Keratinocyte (primary cell): ENCODE measurements around the gene MALRD1. TPM values are rescaled to one million over a fixed set of nuclear protein-coding genes. Genes with fewer than 3 reads are reported as not detected.

ENCODE experiments used
- DNase-seq: peaks from one replicate; pipeline ENCODE4 v3.0.0-alpha.2; 2011; ENCODE audit warnings: low read depth, missing footprints, low spot score
- FAIRE-seq: peaks from 2 replicates; lab custom pipeline; 2011; peaks lifted over from hg19 to GRCh38; lab: Jason Lieb, UNC
- H2AFZ ChIP-seq: 2 replicates; pipeline ENCODE4 v1.6.0; 2012; ENCODE audit warnings: low read length, control low read depth, inconsistent platforms; ENCODE audit not compliant: control insufficient read depth
- H3K27ac ChIP-seq: 2 replicates; pipeline ENCODE4 v1.5.1; 2011; ENCODE audit warnings: low read length; ENCODE audit not compliant: control insufficient read depth, insufficient read depth
- H3K27me3 ChIP-seq: 3 replicates; pipeline ENCODE4 v1.6.0; 2011; ENCODE audit warnings: low read length; ENCODE audit not compliant: control insufficient read depth, insufficient read depth; ENCODE audit errors: extremely low read depth
- H3K36me3 ChIP-seq, 2 experiments: 2 replicates in 1 of 2; 3 replicates in 1 of 2; pipeline ENCODE4 v1.5.1; 2011; ENCODE audit warnings: low read length in 2 of 2, mild to moderate bottlenecking in 1 of 2; ENCODE audit not compliant: control insufficient read depth in 2 of 2, insufficient read depth in 2 of 2; ENCODE audit errors: extremely low read depth in 1 of 2
- H3K4me1 ChIP-seq: 3 replicates; pipeline ENCODE4 v1.5.1; 2011; ENCODE audit warnings: low read length; ENCODE audit not compliant: control insufficient read depth, insufficient read depth; ENCODE audit errors: extremely low read depth
- H3K4me2 ChIP-seq: 3 replicates; pipeline ENCODE4 v1.6.0; 2011; ENCODE audit warnings: low read depth, low read length; ENCODE audit not compliant: control insufficient read depth, insufficient read depth; ENCODE audit errors: extremely low read depth
- H3K4me3 ChIP-seq, 3 experiments: fragments of 200-600 bp in 1 of 3; sonication (generic) in 1 of 3; 2 replicates in 2 of 3; 3 replicates in 1 of 3; pipeline ENCODE4 v1.5.1; 2011 to 2016; ENCODE audit warnings: low read length in 3 of 3, mild to moderate bottlenecking in 3 of 3, control low read depth in 2 of 3, inconsistent platforms in 1 of 3, low read depth in 1 of 3, mixed read lengths in 1 of 3, mixed run types in 1 of 3, moderate library complexity in 1 of 3; ENCODE audit not compliant: control insufficient read depth in 2 of 3, insufficient read depth in 2 of 3; ENCODE audit errors: extremely low read depth in 1 of 3
- H3K79me2 ChIP-seq: 2 replicates; pipeline ENCODE4 v1.6.0; 2012; ENCODE audit warnings: low read length; ENCODE audit not compliant: control insufficient read depth, insufficient read depth
- H3K9ac ChIP-seq: 3 replicates; pipeline ENCODE4 v1.6.0; 2011; ENCODE audit warnings: low read length; ENCODE audit not compliant: control insufficient read depth, insufficient read depth; ENCODE audit errors: extremely low read depth
- H3K9me1 ChIP-seq: 3 replicates; pipeline ENCODE4 v1.6.0; 2011; ENCODE audit warnings: low read length; ENCODE audit not compliant: control insufficient read depth, insufficient read depth; ENCODE audit errors: extremely low read depth
- H3K9me3 ChIP-seq: 2 replicates; pipeline ENCODE4 v1.5.1; 2012; ENCODE audit warnings: low read depth, low read length; ENCODE audit not compliant: control insufficient read depth
- H4K20me1 ChIP-seq: 3 replicates; pipeline ENCODE4 v1.6.0; 2011; ENCODE audit warnings: low read length; ENCODE audit not compliant: control insufficient read depth, insufficient read depth; ENCODE audit errors: extremely low read depth
- EZH2 ChIP-seq: IDR thresholded peaks from one replicate; pipeline ENCODE4 v1.6.1; 2012; ENCODE audit warnings: inconsistent platforms, mild to moderate bottlenecking, low read length, moderate library complexity
- dilution Hi-C: fragments of 300-500 bp; cut with MboI; formaldehyde crosslinking; loops from one replicate; pipeline ENCODE4 v1.7.0; 2020; ENCODE audit warnings: low sequenced_read_pairs; ENCODE audit not compliant: extremely low pct_ligation_motif_present
- polyA plus RNA-seq, 5 experiments: library from polyadenylated mRNA; depleted of rRNA in 3 of 5; stranded (reverse) in 3 of 5; stranded (forward) in 1 of 5; unstranded in 1 of 5; fragments of >200 nt; gene quantifications; 1 replicate in 1 of 5; 2 replicates in 3 of 5; 3 replicates in 1 of 5; pipeline versions ENCODE4 v1.2.1 to v1.2.3, GENCODE V29; 2011 to 2012; ENCODE audit warnings: missing spikeins in 2 of 5, low read depth in 1 of 5, low replicate concordance in 1 of 5
- TF ChIP-seq, protein P1 (sequence below), 3 experiments: IDR thresholded peaks in 1 of 3; conservative IDR thresholded peaks in 1 of 3; optimal IDR thresholded peaks in 1 of 3; 2 replicates in 2 of 3; 3 replicates in 1 of 3; pipeline versions ENCODE3 to v1.5.1; 2011; ENCODE audit warnings: low read length in 3 of 3, mild to moderate bottlenecking in 3 of 3, moderate library complexity in 2 of 3, control low read depth in 1 of 3, inconsistent platforms in 1 of 3; ENCODE audit not compliant: insufficient read depth in 2 of 3; ENCODE audit errors: extremely low read depth in 1 of 3

MALRD1 gene
- polyA plus RNA-seq, 1 donor (not counting 4 experiments of a cell fraction or from before 2014, with no cell fraction given): not detected

DNA sequence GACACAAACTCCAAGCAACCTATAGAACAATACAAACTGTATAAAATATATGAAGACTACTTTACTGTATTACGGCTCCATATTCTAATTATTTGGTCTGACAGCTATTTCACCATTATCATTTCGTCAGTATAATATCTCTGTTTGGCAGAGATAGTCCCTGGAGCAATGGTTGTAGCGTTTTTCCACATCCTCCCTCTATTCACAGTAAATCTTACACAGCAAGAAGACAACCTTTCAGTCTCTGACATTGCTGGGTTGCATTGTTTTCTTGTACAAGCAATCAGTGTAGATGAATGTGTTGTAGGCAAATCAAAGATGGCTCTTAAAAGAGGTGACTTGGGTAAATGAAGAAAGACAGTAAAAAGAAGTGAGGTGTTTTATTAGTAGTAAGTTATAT, 662.0 kb downstream of the MALRD1 start:
- DNase-seq (no peak), FAIRE-seq (no peak)
- Histone ChIP-seq H3K27me3 (no peaks in the 10 kb centered on the region), H3K36me3 (no peaks in the 10 kb centered on the region), H3K9me3 (no peaks in the 10 kb centered on the region), H3K9me1 (no peaks in the 10 kb centered on the region), H3K4me3 (no peak overlapping the region), H3K79me2 (no peaks in the 10 kb centered on the region), H3K27ac (no peak overlapping the region), H3K4me1 (no peaks in the 10 kb centered on the region), H4K20me1 (no peaks in the 10 kb centered on the region), H2AFZ (no peak overlapping the region), H3K4me2 (no peak overlapping the region), H3K9ac (no peak overlapping the region)
- dilution Hi-C loops: no loop called here
- TF ChIP-seq, protein P1, sequence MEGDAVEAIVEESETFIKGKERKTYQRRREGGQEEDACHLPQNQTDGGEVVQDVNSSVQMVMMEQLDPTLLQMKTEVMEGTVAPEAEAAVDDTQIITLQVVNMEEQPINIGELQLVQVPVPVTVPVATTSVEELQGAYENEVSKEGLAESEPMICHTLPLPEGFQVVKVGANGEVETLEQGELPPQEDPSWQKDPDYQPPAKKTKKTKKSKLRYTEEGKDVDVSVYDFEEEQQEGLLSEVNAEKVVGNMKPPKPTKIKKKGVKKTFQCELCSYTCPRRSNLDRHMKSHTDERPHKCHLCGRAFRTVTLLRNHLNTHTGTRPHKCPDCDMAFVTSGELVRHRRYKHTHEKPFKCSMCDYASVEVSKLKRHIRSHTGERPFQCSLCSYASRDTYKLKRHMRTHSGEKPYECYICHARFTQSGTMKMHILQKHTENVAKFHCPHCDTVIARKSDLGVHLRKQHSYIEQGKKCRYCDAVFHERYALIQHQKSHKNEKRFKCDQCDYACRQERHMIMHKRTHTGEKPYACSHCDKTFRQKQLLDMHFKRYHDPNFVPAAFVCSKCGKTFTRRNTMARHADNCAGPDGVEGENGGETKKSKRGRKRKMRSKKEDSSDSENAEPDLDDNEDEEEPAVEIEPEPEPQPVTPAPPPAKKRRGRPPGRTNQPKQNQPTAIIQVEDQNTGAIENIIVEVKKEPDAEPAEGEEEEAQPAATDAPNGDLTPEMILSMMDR (optimal IDR thresholded peaks at IDR 0.05 in 1 of 3, IDR thresholded peaks at IDR 0.05 in 1 of 3, conservative IDR thresholded peaks at IDR 0.05 in 1 of 3; ENCODE audit: extremely low read depth in 1 of 3, insufficient read depth in 2 of 3, low read length in 3 of 3): no peak
- no peak for TF ChIP-seq EZH2

DNA sequence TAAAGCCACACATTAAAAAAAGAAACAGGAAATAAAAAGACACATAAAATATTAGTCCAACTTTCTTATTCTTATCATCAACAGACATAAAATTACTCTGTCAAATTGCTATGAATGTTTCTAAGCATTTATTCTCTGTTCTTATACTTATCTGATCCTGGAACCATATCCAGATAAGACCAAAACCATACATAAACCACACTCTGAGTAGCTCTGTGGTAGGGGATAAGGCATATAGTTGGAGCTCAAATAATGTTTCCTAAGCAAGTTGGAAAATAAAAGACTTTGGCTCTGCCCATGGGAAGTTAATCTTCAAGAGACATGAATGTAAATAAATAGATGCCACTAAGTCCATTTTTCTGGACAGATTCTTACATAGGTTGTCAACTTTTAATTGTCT, 664.6 kb downstream of the MALRD1 start:
- TF ChIP-seq, protein P1 (optimal IDR thresholded peaks at IDR 0.05 in 1 of 3, IDR thresholded peaks at IDR 0.05 in 1 of 3, conservative IDR thresholded peaks at IDR 0.05 in 1 of 3; ENCODE audit: extremely low read depth in 1 of 3, insufficient read depth in 2 of 3, low read length in 3 of 3): no peak
- no peak for TF ChIP-seq EZH2
- FAIRE-seq (no peak), DNase-seq (no peak)
- H3K9me1 ChIP-seq: no peaks in the 10 kb centered on the region
- no peaks in the 10 kb centered on the region for H3K4me1 ChIP-seq
- H3K27me3 ChIP-seq: no peaks in the 10 kb centered on the region
- no peaks in the 10 kb centered on the region for H4K20me1 ChIP-seq
- no peak overlapping the region for H3K4me2 ChIP-seq
- H3K27ac ChIP-seq: no peak overlapping the region
- H3K4me3 ChIP-seq: no peak overlapping the region
- no peaks in the 10 kb centered on the region for H3K36me3 ChIP-seq
- dilution Hi-C loops: no loop called here
- no peaks in the 10 kb centered on the region for H3K79me2 ChIP-seq
- H3K9ac ChIP-seq: no peak overlapping the region
- no peak overlapping the region for H2AFZ ChIP-seq
- no peaks in the 10 kb centered on the region for H3K9me3 ChIP-seq
